ENCODE data around the gene FAM163A.
A peak's percentile ranks its signal among the peaks of the same experiment; 100 is the strongest.

- TF ChIP-seq CTCF (IDR thresholded peaks at IDR 0.05) (peak; percentile 86 to 93 (median 90)), POLR2A (IDR thresholded peaks at IDR 0.05; ENCODE audit: low read depth) (no peak), POLR2AphosphoS5 (IDR thresholded peaks at IDR 0.05) (no peak)
These were observed 66.6 kb downstream of the FAM163A start for GRCh38 chr1:179809506-179810366.
